Natural killer cell treated with Interleukin-12 subunit alpha and Interleukin-12 subunit beta and Interleukin-15 and Interleukin-18, amount 100 ng/mL, for 72 hours (primary cell): ENCODE measurements around the gene CCL3. TPM values are rescaled to one million over a fixed set of nuclear protein-coding genes. Genes with fewer than 3 reads are reported as not detected.
"Not testable (repeated sequence)": the region's sequence is repeated elsewhere in the genome, so short reads cannot be mapped to it uniquely, and the experiment has no call there.

Experiments used
- ATAC-seq, 2 donors: fragments of 150-1000 bp; cut with Tn5 transposase in 1 of 2; sonication (Bioruptor Pico), chemical (Tn5 transposase) in 1 of 2; 2 replicates each; pipeline ENCODE4 v1.10.0; 2021
- DNase-seq: peaks from one replicate; pipeline ENCODE4 v3.0.0; 2022; ENCODE audit warnings: low spot score
- H3K27ac Mint-ChIP-seq, 2 donors: 1 replicate in 1 of 2; 2 replicates in 1 of 2; pipeline ENCODE4 v1.8.0; 2022; ENCODE audit warnings: mixed read lengths in 2 of 2, mild to moderate bottlenecking in 1 of 2, moderate library complexity in 1 of 2
- H3K27me3 Mint-ChIP-seq, 2 donors: 1 replicate in 1 of 2; 2 replicates in 1 of 2; pipeline ENCODE4 v1.8.0; 2022; ENCODE audit warnings: mixed read lengths in 2 of 2
- H3K36me3 Mint-ChIP-seq: one replicate; pipeline ENCODE4 v1.8.0; 2022; ENCODE audit warnings: mixed read lengths
- H3K4me1 Mint-ChIP-seq, 2 donors: 1 replicate in 1 of 2; 2 replicates in 1 of 2; pipeline ENCODE4 v1.8.0; 2022; ENCODE audit warnings: low read depth in 2 of 2, mixed read lengths in 2 of 2, mild to moderate bottlenecking in 1 of 2
- H3K4me3 Mint-ChIP-seq: one replicate; pipeline ENCODE4 v1.8.0; 2022; ENCODE audit warnings: mixed read lengths
- H3K9me3 Mint-ChIP-seq: 2 replicates; pipeline ENCODE4 v1.8.0; 2022; ENCODE audit warnings: mixed read lengths
- total RNA-seq, 2 donors: library from RNA; stranded (reverse); gene quantifications; one replicate each; pipeline ENCODE4 v1.2.3, GENCODE V29; 2022

Gene CCL3
- total RNA-seq, 2 donors from 2014 or later = 2,440 to 2,619 TPM

DNA sequence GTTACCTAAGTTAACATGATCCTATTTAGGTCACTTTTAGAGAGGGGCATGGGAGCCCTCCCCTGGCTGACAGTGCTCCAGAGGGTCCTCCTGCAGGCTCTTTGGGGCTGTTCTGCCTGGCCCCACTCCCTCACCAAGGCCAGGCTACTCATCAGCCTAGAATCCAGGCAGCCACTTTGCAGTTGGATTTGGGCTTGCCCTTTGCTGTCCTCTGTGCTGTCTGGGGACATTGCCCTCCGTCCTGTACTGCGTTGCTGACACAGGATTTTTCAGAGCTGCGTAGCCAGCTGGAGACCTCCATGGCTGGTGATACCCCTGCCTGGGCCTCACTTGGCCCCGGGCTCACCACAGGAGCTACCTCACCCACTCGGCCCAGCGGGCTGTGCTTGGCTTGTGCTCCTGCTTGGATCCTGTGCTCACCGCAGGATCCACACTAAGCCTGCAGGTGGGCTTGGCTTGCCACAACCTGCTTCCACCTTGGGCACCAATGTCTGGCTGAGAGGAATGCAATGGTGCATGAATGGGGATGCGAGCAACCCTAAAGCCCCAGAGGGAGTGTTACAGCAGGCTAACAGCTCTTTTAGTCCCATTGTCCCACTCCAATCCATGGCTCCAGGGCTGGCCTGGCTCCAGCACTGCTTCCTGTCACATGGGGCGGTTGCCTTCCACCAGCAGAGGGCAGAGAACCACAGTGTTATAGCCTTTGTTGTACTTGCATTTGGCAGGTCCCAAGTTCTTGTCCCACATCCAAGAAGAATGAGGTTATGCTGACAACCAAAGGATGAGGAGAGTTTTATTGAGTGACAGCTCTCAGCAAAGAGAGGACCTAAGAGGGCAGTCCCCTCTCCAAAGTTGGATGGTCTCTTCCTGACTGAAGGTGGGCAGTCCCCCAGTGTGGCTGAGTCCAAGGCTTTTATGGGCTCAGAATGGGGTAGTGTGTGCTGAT, 35.2 kb upstream of the CCL3 start:
- H3K4me1 Mint-ChIP-seq = peaks cover 51 to 54% of the 10 kb centered on the region in 2 donors
- peak in 1 of 2 donors; percentile 24 for ATAC-seq
- no peak overlapping the region for H3K4me3 Mint-ChIP-seq
- H3K9me3 Mint-ChIP-seq = peaks cover 7% of the 10 kb centered on the region
- peak overlapping the region in 1 of 2 donors; percentile 31 for H3K27ac Mint-ChIP-seq
- no peaks in the 10 kb centered on the region for H3K27me3 Mint-ChIP-seq
- peaks cover 38% of the 10 kb centered on the region for H3K36me3 Mint-ChIP-seq
- no peak for DNase-seq

DNA sequence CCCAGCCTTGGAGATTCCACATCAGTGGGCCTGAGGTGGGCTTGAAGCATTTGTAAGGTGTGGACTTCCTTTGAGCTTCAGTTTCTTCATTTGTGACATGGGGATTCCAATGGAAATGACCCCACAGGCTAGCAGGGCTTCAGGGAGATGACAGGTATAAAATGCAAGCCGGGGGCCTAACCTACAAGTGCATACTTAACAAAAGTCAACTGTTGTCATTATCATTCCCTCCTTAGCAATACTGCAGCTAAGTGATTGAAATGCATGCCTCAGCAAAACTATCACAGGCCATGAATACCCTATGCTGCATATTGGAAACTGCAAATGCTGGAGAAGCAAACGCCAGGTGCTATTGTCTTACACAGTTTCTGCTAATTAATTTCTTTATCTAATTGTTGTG, 33.5 kb upstream of the CCL3 start:
- peaks cover 35% of the 10 kb centered on the region for H3K36me3 Mint-ChIP-seq

DNA sequence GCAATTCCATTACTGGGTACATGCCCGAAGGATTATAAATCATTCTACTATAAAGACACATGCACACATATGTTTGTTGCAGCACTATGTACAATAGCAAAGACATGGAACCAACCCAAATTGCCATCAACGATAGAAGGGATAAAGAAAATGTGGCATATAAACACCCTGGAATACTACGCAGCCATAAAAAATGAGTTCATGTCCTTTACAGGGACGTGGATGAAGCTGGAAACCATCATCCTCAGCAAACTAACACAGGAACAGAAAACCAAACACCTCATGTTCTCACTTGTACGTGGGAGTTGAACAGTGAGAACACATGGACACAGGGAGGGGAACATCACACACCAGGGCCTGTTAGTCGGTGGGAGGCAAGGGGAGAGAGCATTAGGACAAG, 31.2 kb upstream of the CCL3 start:
- DNase-seq, ATAC-seq, H3K27me3 Mint-ChIP-seq, H3K9me3 Mint-ChIP-seq: not testable (repeated sequence)
- Mint-ChIP-seq H3K27ac (peak overlapping the region; percentile 57 to 76), H3K4me1 (peaks cover 55 to 56% of the 10 kb centered on the region in 2 donors), H3K4me3 (peak overlapping the region; percentile 72), H3K36me3 (peaks cover 23% of the 10 kb centered on the region)

More for the DNA sequence above, 33.5 kb upstream of the CCL3 start:
- no peak for ATAC-seq
- peaks cover 7% of the 10 kb centered on the region for H3K9me3 Mint-ChIP-seq
- H3K27me3 Mint-ChIP-seq = no peaks in the 10 kb centered on the region
- peak overlapping the region in 1 of 2 donors; percentile 35 for H3K27ac Mint-ChIP-seq
- no peak overlapping the region for H3K4me3 Mint-ChIP-seq
- no peak for DNase-seq
- H3K4me1 Mint-ChIP-seq = peaks cover 54 to 60% of the 10 kb centered on the region in 2 donors

DNA sequence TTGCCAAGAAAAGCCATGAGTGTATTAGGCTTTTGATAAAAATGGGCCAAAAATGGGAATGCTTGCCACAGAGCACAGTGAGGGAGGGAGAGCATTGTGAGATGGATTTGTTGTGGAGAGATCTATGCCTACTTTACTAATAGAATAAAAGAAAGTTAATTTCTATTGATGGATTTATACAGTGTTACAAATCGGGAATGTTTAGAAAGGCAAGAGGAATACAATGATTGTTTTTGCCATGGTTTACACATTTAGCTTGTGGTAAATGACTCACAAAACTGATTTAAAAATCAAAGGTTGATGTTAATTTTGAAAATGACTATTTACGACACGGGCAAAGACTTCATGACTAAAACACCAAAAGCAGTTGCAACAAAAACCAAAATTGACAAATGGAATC, 30.3 kb upstream of the CCL3 start:
- H3K4me1 Mint-ChIP-seq = peaks cover 55 to 56% of the 10 kb centered on the region in 2 donors
- DNase-seq (no peak), ATAC-seq (no peak)
- peaks cover 15% of the 10 kb centered on the region for H3K36me3 Mint-ChIP-seq
- peak overlapping the region; percentile 57 to 76 for H3K27ac Mint-ChIP-seq
- no peaks in the 10 kb centered on the region for H3K27me3 Mint-ChIP-seq
- H3K4me3 Mint-ChIP-seq = peak overlapping the region; percentile 72
- no peaks in the 10 kb centered on the region for H3K9me3 Mint-ChIP-seq

DNA sequence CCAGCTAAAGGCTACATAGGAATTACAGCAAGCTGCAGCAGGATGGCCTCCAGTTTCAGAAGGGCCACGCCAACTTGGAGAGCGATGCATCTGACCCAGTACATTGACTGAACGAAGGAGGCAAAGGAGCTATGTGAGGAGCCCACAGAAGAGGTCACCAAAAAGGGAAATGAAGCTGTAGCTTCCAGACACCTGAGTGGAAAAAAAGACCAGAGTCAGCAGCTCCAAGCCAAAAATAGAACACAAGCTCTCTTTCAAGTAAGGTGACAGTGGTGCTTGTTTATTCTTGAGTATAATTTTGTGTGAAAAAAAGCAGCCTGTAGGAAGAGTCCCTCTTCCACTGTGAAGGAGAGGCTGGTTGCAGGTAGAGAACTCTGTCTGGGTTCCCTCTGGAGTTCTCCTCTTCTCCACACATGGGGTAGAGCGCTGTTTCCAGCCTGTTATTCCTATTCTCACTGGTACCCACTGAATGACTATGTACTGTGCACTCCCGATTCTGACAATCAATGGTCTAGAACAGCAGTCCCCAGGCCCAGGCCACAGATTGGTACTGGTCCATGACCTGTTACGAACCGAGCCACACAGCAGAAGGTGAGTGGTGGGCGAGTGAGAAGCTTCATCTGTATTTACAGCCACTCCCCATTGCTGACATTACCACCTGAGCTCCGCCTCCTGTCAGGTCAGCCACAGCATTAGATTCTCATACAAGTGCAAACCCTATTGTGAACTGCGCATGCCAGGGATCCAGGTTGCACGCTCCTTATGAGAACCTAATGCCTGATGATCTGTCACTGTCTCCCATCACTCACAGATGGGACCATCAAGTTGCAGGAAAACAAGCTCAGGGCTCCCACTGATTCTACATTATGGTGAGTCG, 28.8 kb upstream of the CCL3 start:
- Mint-ChIP-seq H3K9me3 (peaks cover 4% of the 10 kb centered on the region), H3K36me3 (peaks cover 21% of the 10 kb centered on the region), H3K4me3 (peak overlapping the region; percentile 63), H3K4me1 (peaks cover 62% of the 10 kb centered on the region in 2 donors), H3K27ac (peak overlapping the region; percentile 58 to 91), H3K27me3 (no peaks in the 10 kb centered on the region)
- peak in 1 of 2 donors; percentile 41 for ATAC-seq
- no peak for DNase-seq

DNA sequence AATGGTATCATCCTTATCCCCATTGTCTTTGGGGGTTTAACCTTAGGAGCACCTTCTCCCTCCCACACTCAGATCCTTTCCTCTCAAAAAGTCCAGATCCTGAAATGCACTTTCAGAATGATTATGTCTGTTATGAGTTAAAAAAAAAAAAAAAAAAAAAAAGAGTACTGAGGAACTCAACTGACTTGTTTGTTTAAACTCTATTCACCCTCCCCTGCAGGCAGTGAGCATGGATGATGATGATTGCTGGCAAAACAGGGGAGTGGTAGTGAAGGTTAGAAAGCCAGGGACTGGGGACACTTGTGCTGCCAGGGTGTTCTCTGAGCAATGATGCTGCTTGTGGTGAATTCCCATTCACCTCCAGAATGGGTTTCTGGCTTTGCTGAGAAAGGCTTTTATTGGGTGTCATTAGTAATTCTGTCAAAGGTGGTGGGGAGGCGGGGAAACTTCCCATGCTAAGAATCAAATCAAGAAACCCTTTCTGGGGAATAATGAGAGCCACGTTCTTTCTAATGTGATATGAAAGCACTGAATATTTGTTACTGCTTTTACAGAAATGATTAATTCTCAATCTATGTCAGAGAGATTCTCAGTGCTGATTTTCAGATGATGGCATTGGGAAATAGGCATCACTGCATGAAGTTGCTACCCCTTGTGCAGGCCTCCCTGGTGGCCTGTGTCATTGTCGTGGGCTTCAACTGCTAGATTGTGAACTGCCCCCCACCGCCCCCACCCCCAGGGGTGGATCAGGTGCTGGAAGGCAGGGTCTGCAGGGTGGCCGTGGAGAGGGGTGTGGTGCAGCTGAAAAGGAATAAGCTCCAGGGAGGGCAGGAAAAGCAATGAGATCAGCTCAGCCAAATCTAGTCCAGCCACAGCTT, 27.8 kb upstream of the CCL3 start:
- Mint-ChIP-seq H3K27me3 (no peaks in the 10 kb centered on the region), H3K4me1 (peaks cover 60 to 64% of the 10 kb centered on the region in 2 donors), H3K9me3 (peaks cover 4% of the 10 kb centered on the region), H3K27ac (peak overlapping the region; percentile 58 to 91), H3K36me3 (peaks cover 22% of the 10 kb centered on the region), H3K4me3 (peak overlapping the region; percentile 63)
- ATAC-seq (peak; percentile 78 to 81), DNase-seq (no peak)

DNA sequence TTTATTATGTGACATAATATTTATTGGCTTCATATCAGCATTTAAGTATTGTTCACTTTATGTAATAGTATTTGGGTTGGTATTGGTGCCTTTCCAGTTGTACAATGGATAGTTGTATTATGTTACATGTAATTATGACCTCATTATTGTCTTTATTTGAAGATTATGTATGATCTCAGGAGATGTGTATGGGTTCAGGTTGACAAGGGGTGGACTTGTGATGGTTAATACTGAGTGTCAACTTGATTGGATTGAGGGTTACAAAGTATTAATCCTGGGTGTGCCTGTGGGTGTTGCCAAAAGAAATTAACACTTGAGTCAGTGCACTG, 25.7 kb upstream of the CCL3 start:
- ATAC-seq, H3K27me3 Mint-ChIP-seq, H3K9me3 Mint-ChIP-seq, DNase-seq: not testable (repeated sequence)
- H3K4me3 Mint-ChIP-seq = peak overlapping the region; percentile 63
- H3K4me1 Mint-ChIP-seq = peaks cover 62 to 71% of the 10 kb centered on the region in 2 donors
- peaks cover 27% of the 10 kb centered on the region for H3K36me3 Mint-ChIP-seq
- H3K27ac Mint-ChIP-seq = peak overlapping the region; percentile 37 to 58

DNA sequence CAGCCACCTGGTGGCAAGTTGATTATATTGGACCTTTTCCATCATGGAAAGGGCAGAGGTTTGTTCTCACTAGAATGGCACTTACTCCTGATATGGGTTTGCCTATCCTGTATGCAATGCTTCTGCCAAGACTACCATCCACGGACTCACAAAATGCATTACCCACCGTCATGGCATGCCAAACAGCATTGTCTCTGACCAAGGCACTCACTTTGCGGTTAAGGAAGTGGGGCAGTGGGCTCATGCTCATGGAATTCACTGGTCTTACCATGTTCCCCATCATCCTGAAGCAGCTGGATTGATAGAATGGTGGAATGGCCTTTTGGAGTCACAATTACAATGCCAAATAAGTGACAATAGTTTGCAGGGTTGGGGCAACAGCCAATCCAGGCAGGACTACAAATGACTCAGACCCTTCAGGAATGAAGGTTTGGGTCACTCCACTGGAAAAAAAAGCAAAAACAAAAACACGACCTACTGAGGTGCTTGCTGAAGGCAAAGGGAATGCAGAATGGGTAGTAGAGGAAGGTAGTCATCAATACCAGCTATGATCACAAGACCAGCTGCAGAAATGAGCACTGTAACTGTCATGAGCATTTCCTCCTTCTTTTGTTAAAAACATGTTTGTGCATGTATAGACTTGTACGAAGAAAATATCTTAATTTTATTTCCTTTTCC, 25.2 kb upstream of the CCL3 start:
- H3K36me3 Mint-ChIP-seq = peaks cover 22% of the 10 kb centered on the region
- H3K4me1 Mint-ChIP-seq = peaks cover 57 to 70% of the 10 kb centered on the region in 2 donors
- ATAC-seq, H3K9me3 Mint-ChIP-seq, H3K27me3 Mint-ChIP-seq, DNase-seq: not testable (repeated sequence)
- peak overlapping the region; percentile 63 for H3K4me3 Mint-ChIP-seq
- peak overlapping the region; percentile 37 to 58 for H3K27ac Mint-ChIP-seq

DNA sequence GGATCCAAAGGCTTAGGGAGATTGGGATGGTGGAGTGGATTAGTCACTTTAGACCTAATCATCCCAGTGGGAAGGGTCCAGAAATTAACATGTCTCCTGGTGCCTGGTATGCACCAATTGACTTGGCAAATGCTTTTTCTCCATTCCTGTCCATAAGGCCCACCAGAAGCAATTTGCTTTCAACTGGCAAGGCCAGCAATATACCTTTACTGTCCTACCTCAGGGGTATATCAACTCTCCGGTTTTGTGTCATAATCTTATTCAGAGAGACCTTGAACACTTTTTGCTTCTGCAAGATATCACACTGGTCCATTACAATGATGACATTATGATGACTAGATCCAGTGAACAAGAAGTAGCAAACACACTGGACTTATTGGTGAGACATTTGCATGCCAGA, 23.2 kb upstream of the CCL3 start:
- Mint-ChIP-seq H3K27ac (peak overlapping the region in 1 of 2 donors; percentile 7), H3K36me3 (peaks cover 20% of the 10 kb centered on the region), H3K4me1 (peaks cover 50 to 62% of the 10 kb centered on the region in 2 donors)
- DNase-seq, H3K27me3 Mint-ChIP-seq, H3K9me3 Mint-ChIP-seq, ATAC-seq, H3K4me3 Mint-ChIP-seq: not testable (repeated sequence)

DNA sequence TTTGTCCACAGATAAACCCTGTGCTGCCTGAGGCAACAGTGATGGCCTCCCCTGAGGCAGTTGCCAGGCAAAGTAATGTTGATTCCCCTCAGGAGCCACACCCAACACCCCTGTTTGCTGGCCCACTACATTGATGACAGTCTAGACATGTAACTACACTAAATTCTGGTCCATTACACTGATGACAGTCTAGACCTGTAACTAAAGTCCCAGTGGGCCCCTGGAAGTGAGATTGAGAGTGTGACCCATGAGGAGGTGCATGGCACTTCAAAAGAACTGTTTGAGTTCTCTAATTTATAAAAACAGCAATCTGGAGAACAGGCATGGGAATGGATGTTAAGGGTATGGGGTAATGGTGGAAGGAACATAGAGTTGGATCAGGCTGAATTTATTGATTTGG, 22.6 kb upstream of the CCL3 start:
- Mint-ChIP-seq H3K9me3 (peaks cover 4% of the 10 kb centered on the region), H3K27ac (peak overlapping the region; percentile 7 to 76), H3K27me3 (no peaks in the 10 kb centered on the region), H3K4me1 (peaks cover 50 to 62% of the 10 kb centered on the region in 2 donors), H3K36me3 (peaks cover 20% of the 10 kb centered on the region), H3K4me3 (no peak overlapping the region)
- no peak for DNase-seq
- ATAC-seq = no peak

DNA sequence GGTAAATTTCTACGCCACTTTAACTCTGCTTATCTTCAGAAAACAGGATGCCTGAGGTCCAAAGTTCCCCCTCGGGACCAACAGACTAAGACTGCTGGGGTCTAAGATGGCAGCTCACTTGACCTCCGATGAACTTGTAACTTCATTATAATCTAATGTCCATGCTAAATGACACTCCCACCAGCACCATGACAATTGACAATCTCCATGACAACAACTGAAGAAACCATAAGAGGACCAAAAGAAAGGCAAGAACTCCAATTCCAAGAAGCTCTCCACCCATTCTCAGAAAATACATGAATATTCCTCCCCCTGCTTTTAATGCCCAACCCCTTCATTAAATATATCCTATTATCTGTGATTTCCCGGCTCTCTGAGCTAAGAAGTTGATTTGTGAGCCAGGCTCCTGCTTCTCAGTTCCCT, 21.1 kb upstream of the CCL3 start:
- ATAC-seq = no peak
- H3K4me1 Mint-ChIP-seq = peaks cover 52 to 63% of the 10 kb centered on the region in 2 donors
- DNase-seq = no peak

DNA sequence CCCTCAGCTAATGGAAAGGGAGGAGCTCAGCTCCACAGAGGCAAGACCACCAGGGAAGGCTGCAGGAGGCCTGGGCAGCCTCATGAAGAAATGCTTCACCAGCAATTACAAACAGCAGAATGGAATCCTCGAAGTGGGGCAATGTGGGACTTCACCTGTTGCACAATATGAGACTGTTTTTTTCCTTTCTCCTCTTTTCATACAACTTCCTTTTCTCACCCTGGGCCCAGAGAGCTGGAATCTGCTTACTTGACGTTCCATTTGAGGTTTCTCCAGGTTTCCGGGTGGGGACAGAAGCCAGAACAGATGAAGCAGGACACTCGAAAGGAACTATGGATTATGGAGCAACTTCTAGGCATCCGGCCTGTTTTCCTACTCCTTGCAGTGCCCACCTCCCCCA, 18.3 kb upstream of the CCL3 start:
- peaks cover 20% of the 10 kb centered on the region for H3K36me3 Mint-ChIP-seq
- H3K4me3 Mint-ChIP-seq = peak overlapping the region; percentile 54
- H3K27ac Mint-ChIP-seq = peak overlapping the region; percentile 94 to 97
- not testable (repeated sequence) for DNase-seq, H3K9me3 Mint-ChIP-seq, H3K27me3 Mint-ChIP-seq
- ATAC-seq = peak in 1 of 2 donors; percentile 47
- peaks cover 66 to 76% of the 10 kb centered on the region in 2 donors for H3K4me1 Mint-ChIP-seq

More for the DNA sequence above, 21.1 kb upstream of the CCL3 start:
- Mint-ChIP-seq H3K4me3 (no peak overlapping the region), H3K27me3 (no peaks in the 10 kb centered on the region), H3K9me3 (peaks cover 4% of the 10 kb centered on the region), H3K27ac (peak overlapping the region in 1 of 2 donors; percentile 76), H3K36me3 (peaks cover 20% of the 10 kb centered on the region)
